HG03025 (cell line): ENCODE results near the gene CTH.
A peak's percentile ranks its signal among the peaks of the same experiment; 100 is the strongest.
"Not testable (repeated sequence)": the region's sequence is repeated elsewhere in the genome, so short reads cannot be mapped to it uniquely, and the experiment has no call there.

Experiments
- ATAC-seq: cut with Tn5 transposase; IDR thresholded peaks from one replicate; pipeline ENCODE4 v1.9.1; 2021; ENCODE audit warnings: mild to moderate bottlenecking, moderate library complexity; ENCODE audit not compliant: unreplicated experiment, low FRiP score

The CTH gene

DNA sequence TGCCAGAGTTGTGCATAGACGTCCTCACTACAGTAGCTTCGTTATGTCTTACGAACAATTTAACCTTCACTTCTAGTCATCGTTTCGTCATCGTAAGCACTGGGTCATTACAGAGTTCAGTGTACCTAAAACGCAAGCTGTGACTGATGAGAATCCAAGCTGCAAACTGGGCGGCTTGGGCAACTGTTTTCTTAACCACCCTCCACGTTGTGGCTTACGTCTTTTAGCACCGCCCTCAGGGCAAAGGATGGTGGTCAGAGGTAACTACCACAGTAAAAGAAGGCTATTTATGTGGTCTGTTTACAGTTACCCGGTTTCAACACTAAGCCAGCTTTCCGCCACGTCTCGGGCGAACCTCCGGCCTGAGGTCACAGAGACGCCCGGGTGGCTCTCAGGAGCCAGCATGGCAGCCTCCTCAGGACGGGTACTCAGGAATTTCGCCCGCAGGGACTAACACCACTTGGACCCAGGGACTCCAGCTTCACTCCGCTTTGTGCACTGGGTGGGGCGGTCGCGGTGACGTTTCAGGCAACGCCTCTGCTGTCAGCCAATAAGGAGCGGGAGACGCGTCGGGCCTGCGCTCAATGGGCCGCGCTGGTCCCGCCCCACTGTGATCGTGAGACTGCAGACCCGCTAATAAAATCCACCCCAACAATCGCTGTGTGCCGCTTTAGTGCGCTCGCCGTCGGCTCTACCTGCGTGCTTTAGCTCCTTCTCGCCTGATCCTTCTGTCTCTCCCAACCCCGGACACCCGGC is at the start of gene CTH:
Gene CTH (plus strand): TSS at position 665 of the 756 bp plus-strand sequence. CDS start 148 bp downstream, outside the sequence.
- peak; percentile 96 for ATAC-seq

DNA sequence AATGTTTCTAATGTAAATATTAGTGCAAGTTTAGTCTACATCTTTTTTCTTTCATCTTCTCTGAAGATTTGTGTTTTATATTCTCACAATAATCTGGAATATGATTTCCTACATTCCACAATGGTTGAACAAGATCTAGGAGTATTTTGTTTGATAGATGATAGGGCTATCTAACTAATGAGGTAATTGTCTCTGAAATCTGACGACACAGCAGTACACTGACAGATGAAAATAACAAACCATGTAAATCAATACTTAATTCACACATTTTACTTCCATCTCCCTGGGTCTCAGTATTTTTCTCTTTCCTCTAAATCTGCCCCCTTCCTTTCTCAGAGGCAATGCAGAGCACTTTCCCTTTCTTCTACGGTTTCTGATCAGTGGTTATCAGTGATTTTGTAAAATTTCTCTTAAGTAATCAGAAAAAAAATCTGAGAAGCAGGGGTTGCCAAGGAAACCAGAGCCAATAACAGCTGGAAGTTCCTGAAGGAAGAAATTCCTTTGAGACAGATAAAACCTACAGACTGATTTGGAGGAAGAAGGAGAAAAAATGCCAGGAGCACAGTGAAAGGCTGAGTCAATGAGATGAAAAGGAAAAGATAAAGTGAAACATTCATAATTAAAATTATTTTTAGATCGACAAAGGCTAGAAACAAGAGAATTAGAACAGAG is 49.2 kb upstream of the CTH start:
- no peak for ATAC-seq

DNA sequence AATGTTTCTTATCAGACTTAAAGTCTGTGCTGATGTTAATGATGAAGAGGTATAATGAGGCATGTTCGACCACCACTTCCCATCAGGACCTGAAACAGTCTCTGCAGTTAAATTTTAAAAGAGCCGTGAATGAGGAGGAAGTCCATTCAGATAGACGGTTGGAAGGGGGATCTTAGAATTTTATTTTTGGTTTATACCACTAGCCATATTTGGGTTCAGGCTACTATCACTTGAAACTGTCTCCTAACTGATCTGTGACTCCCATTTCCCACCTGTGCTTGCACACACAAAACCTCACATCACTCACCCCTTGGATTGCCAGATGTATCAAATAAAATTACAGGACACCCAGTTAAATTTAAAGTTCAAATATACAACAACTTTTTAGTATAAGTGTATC is 46.6 kb upstream of the CTH start:
- no peak for ATAC-seq

DNA sequence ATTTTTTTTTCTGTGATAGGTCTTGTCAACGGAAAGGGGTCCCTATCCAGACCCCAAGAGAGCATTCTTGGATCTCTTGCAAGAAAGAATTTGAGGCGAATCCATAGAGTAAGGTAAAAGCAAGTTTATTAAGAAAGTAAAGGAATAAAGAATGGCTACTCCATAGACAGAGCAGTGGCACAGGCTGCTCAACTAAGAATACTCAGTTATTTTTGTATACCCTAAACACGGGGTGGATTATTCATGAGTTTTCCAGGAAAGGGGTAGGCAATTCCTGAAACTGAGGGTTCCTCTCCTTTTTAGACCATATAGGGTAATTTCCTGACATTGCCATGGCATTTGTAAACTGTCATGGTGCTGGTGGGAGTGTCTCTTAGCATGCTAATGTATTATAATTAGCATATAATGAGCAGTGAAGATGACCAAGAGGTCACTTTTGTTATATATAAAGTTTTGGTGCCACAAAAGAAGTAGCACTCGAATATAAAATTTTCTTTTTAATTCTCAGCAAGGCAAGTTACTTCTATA is 44.6 kb upstream of the CTH start:
- not testable (repeated sequence) for ATAC-seq

DNA sequence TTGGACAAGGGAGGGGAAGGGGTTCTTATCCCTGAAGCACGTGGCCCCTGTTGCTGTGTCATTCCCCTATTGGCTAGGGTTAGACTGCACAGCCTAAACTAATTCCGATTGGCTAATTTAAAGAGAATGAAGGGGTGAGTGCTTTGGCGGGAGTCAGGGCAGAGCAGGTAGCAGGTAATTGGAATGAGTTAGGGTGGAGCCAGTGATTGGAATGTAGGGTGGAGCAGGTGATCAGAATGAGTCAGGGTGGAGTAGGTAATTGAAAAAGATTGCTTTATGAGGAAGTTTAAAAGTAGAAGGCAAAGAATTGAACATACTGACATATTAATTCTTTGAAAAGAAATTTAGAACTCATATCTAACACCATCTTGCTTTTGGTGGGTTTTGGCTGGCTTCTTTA is 44.1 kb upstream of the CTH start:
- ATAC-seq: not testable (repeated sequence)

DNA sequence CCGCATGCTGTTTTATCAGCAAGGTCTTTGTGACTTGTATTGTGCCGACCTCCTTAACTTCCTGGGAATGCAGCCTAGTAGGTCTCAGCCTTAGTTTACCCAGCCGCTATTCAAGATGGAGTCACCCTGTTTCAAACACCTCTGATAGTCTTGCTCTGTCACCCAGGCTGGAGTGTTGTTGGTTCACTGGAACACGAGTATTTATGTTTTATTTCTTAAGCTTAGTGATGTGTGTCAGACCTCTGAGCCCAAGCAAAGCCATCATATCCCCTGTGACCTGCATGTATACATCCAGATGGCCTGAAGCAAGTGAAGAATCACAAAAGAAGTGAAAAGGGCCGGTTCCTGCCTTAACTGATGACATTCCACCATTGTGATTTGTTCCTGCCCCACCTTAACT is 43.7 kb upstream of the CTH start:
- ATAC-seq: not testable (repeated sequence)

DNA sequence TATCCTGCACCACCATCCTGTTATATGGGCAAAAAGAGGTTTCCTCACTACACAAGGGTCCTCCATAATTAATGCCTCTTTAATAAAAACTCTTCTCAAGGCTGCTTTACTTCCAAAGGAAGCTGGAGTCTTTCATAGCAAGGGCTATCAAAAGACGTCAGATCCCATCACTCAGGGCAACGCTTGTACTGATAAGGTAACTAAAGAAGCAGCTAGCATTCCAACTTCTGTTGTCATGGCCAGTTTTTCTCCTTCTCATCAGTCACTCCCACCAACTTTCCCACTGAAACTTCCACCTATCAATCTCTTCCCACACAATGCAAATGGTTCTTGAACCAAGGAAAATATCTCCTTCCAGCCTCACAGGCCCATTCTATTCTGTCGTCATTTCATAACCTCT is 39.5 kb upstream of the CTH start:
- ATAC-seq: not testable (repeated sequence)

DNA sequence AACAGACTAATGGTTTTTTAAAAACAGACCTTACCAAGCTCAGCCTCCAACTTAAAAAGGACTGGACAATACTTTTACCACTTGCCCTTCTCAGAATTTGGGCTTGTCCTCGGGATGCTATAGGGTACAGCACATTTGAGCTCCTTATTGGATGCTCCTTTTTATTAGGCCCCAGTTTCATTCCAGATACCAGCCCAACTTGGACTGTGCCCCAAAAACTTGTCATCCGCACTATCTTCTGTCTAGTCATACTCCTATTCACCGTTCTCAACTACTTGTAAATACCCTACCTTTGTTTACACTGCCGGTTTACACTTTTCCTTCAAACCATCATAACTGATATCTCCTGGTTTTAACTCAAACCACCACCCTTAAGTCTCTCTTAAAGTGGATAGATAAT is 38.6 kb upstream of the CTH start:
- ATAC-seq: no peak

DNA sequence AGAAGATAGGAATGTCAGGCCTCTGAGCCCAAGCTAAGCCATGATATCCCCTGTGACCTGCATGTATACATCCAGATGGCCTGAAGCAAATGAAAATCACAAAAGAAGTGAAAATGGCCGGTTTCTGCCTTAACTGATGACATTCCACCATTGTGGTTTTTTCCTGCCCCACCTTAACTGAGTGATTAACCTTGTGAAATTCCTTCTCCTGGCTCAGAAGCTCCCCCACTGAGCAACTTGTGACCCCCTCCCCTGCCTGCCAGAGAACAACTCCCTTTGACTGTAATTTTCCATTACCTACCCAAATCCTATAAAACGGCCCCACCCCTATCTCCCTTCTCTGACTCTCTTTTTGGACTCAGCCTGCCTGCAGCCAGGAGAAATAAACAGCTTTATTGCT is 37.5 kb upstream of the CTH start:
- not testable (repeated sequence) for ATAC-seq

DNA sequence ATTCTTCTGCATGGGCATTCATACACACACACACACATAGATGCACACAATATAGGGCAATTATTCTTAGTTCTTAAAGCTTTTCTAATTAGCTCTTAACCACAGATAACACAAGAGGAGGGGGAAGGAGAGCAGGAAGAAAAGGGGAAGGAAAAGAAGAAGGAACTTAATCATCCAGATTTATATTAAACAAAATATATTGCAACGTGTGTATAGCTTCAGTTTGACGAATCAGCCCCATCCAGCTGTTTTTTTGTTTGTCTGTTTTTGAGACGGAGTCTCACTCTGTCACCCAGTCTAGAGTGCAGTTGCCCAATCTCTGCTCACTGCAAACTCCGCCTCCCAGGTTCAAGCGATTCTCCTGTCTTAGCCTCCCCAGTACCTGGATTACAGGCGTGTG is 34.9 kb upstream of the CTH start:
- no peak for ATAC-seq

DNA sequence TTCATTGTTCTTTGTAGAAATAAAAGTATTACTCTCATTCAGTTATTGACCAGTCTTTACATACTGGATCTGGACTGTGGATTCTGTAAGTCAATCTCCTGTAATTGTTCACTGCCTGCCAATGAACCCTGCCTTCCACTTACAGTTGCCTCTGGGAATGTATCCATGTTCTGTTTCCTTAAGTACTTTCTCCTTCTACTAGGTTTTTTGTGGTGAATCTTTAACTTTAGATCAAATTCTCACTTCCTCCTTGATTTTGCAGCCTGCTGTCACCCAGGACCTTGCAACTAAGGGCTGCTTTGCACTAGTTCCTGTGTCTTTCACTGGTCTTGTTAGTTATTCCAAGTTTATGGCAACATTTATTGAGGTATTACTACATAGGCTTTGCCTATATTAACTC is 28.4 kb upstream of the CTH start:
- peak; percentile 59 for ATAC-seq

DNA sequence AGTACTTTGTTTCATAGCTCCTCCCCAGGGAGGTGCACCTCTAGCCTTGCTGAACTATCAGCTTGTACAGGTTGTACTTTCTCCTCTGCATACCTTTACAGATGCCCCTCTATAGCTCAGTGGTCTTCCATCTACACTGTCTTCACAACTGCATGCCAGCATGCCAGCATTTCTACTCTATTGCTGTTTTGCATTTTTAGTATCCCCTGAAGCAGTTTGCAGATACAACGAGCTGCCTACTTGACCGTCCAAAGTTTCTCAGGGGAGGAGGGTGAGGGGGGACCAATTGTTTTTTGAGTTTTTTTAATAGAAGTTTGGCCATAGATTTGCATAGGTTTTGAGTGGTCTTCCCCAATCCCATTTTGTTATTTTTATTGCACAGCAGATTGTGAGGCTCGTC is 27.6 kb upstream of the CTH start:
- no peak for ATAC-seq

DNA sequence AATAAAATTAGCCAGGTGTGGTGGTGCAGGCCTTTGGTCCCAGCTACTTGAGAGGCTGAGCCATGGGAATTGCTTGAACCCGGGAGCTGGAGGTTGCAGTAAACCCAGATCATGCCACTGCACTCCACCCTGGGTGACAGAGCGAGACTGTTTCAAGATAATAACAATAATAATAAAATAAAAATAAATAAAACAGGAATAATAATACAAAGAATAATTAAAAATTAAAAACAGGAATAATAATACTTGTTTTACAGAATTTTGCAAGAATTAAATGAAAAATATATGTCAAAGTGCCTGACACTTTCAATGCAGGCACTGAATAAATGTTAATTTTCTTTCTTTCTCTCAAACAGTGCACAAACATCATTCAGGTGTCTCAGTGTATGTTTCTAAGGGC is 26.5 kb upstream of the CTH start:
- no peak for ATAC-seq

DNA sequence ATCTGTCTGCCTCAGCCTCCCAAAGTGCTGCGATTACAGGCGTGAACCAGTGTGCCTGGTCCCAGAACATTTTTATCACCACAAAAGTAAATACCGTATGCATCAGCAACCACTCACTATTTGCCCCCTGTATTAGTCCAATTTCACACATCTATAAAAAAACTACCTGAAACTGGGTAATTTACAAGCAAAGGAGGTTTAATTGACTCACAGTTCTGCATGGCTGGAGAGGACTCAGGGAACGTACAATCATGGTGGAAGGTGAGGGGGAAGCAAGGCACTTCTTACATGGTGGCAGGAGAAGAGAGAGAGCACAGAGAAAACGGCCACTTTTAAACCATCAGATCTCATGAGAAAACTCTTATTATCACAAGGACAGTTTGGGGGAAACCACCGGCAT is 25.6 kb upstream of the CTH start:
- ATAC-seq: no peak

DNA sequence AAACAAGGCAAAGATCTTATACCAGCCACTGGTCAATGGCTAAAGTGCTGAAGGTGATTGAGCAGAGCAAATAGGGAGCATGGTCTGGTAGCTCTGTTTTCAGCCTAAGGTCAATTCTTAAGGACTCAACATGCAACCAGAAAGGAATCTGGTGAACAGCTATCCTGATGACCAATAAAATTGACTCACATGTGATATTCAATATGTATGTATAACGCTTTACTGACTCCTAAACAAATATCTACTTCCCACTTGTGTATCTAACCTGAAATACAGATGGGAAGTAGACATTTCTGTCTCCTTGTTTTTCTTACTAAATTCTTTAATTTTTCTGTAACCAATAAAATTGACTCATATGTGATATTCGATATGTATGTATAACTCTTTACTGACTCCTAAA is 24.9 kb upstream of the CTH start:
- ATAC-seq: no peak

DNA sequence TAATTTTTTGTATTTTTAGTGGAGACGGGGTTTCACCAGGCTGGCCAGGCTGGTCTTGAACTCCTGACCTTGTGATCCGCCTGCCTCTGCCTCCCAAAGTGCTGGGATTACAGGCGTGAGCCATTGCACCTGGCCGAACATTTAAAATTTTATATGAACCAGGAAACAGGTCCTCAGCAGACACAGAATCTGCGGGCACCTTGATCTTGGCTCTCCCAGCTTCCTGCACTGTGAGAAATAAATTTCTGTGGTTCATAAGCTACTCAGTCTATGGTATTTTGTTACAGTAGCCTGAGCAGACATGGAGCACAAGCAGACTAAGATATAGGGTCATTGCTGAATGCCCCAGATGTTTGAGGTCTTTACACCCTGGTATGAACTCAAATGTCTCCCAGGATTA is 23.6 kb upstream of the CTH start:
- ATAC-seq: no peak

DNA sequence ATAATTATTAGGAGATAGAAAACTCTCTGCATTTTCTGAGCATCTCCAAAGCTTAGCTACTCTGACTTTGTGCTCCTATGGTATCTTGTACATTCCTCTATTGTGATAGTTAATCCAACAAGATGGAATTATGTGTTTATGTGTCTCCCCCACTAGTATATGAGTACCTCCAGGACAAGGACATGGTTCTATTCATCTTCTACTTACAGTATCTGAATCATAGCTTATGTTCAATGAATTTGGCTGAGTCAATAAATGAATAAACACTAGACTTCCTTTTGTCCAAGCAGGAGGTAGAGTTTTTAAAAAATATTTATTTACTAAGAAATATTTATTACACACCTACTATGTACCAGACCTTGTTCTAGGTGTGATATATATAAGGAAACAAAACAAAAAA is 18.4 kb upstream of the CTH start:
- no peak for ATAC-seq

DNA sequence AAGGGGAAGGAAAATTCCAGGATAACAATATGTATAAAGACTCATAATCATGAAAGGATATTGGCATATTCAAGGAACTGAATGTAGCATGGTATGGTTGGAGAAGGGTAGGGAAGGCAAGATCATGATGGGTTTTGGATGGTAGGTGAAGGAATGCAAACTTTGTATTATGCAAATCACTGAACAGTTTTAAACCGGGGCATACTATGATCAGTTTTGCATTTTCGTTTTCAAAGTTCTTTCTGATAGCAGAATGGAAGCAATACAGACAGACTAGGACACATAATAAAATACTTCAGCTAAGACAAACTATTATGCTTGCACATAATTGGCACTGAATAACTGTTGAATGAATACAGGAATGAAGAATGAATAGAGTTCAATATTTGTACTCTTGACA is 14.5 kb upstream of the CTH start:
- no peak for ATAC-seq

DNA sequence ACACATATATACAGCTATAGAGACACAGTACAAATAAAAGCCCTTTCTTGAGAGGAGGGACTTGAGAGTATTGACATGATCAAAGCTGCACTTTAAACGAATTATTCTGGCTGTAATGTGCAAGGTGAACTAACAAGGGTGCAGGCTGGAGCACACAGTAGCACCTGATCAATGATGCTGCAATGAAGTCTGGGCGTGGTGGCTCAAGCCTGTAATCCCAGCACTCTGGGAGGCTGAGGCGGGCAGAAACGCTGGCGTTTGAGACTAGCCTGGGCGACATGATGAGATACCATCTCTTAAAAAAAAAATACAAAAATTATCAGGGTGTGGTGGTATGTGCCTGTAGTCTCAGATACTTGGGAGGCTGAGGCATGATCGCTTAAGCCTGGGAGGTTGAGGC is 14.1 kb upstream of the CTH start:
- no peak for ATAC-seq

DNA sequence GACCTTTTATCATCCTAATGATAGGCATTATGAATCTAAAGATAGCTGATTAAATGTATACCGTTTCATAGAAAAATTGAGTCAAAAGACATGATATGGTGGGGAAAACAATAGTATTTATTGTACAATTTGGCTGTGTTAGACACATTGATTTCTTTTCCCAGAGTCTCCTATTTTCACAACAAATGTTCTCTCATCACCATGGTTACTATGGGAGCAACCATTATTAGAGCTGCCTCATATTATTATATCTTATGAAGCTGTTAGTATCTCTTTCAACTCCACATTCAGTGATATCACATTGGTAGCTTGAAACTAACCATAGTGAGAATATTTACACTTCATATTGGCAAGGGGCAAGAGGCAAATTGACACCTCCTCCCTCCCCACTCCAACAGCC is 10.7 kb upstream of the CTH start:
- no peak for ATAC-seq

DNA sequence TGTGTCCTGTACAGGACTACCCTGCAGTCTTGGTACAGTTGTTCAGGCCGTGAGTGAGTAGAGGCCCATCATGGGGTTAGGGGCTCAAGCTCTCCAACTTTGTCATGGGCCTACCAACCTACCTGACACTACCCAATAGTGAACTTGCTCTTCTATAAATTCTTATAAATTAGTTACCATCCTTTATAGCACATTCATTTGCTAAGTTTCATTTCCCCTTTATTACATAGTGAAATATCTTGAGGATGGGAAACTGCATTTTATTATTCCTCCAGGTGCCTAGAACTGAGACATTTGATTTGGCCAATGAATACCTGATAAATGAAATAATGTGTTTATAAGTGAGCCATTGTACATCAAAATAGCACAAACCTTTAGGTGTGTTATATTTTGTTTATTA is 9.1 kb upstream of the CTH start:
- ATAC-seq: no peak

DNA sequence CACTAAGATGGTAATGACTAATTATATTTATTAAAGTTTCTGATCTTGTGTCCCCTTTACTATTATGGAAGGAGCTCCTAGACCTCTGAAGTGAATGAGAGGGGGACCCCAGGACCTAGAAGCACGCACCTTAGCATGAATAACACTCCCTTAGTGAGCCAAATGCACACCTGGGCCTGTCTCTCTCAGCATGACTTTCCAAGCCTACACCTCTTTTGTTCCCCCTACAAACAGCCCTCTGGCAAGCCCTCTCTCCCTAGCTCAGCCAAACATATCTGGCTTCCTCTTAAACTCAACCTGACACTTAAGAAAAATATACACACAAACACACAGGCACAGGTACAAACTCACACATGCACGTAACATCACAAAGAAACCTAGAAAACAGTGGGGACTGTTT is 7.3 kb upstream of the CTH start:
- ATAC-seq: no peak
